ENCODE data around the gene MAGI2.

MAGI2 gene

GRCh38 chr7:78742694-78743093 is 710.8 kb downstream of the MAGI2 start:
- DNase-seq (ENCODE audit: low read depth in 2 of 2), result no peak

GRCh38 chr7:78736548-78736947 is 716.9 kb downstream of the MAGI2 start:
- DNase-seq (ENCODE audit: low read depth in 2 of 2), result no peak

GRCh38 chr7:78734626-78735025 is 718.8 kb downstream of the MAGI2 start:
- DNase-seq (ENCODE audit: low read depth in 2 of 2), result no peak

GRCh38 chr7:78720066-78720465 is 733.4 kb downstream of the MAGI2 start:
- no peak for DNase-seq (ENCODE audit: low read depth in 2 of 2)

DNA sequence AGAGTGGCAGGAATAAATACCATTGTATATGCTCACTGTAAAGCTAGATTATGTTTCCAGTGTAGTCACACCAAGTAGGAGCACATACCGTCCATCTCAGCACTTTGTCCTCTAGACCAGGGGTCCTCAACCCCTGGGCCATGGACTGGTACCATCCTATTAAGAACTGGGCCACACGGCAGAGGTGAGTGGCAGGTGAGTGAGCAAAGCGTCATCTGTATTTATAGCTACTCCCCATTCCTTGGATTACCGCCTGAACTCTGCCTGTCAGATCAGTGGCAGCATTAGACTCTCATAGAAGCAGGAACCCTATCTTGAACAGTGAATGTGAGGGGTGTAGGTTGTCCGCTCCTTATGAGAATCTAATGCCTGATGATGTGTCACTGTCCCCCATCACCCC is 735.3 kb downstream of the MAGI2 start:
- no peak for DNase-seq (ENCODE audit: low read depth in 2 of 2)

- DNase-seq (ENCODE audit: low read depth in 2 of 2), result no peak
Measured at GRCh38 chr7:78716876-78717275, 736.6 kb downstream of the MAGI2 start.

DNA sequence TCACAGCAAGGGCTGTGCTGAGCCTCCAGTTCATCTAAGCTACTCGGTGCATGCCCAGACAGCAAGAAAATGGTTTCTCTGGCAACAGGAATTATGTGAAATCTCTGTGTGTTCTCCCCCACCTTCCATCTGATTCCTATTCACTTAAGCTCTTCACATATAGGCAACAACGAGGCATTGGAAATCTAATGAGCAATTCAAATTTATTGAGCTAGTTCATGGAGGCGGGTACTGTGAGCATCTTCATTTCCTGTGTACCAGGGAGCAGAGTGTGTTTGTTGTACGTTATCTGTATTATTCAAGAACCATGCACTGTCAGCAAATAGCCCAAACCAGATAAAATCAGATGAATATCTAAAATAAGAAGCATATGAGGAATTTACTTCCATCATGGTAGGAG is 739.1 kb downstream of the MAGI2 start:
- DNase-seq (ENCODE audit: low read depth in 2 of 2), result no peak

DNA sequence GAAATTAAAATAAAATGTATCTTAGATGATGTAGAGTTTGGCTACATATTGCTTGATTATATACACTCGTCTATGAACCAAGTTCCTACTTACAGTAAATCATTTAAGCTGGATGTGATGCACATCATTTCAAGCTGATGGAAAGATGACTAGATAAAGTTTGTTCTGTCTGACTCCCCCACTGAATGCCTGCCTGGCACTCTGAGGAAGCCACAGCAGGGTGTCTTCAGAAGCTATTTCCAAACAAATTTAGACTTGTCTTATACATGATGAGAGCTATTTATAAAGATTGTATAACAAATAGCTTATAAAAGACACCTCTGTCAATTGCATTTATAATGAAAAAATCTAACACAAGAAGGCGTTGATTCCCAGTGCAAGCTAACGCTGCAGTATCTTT is 741.4 kb downstream of the MAGI2 start:
- no peak for DNase-seq (ENCODE audit: low read depth in 2 of 2)

GRCh38 chr7:78709658-78710057 is 743.8 kb downstream of the MAGI2 start:
- no peak for DNase-seq (ENCODE audit: low read depth in 2 of 2)

- DNase-seq (ENCODE audit: low read depth in 2 of 2), result no peak
Measured at GRCh38 chr7:78704504-78704903, 749.0 kb downstream of the MAGI2 start.

GRCh38 chr7:78703391-78703790 is 750.1 kb downstream of the MAGI2 start:
- DNase-seq (ENCODE audit: low read depth in 2 of 2), result no peak

- DNase-seq (ENCODE audit: low read depth in 2 of 2), result no peak
Measured at GRCh38 chr7:78702770-78703169, 750.7 kb downstream of the MAGI2 start.

- no peak for DNase-seq (ENCODE audit: low read depth in 2 of 2)
Measured at GRCh38 chr7:78695826-78696225, 757.6 kb downstream of the MAGI2 start.

GRCh38 chr7:78691584-78691983 is 761.9 kb downstream of the MAGI2 start:
- no peak for DNase-seq (ENCODE audit: low read depth in 2 of 2)

- DNase-seq (ENCODE audit: low read depth in 2 of 2), result no peak
Measured at GRCh38 chr7:78690174-78690573, 763.3 kb downstream of the MAGI2 start.

GRCh38 chr7:78688376-78688775 is 765.1 kb downstream of the MAGI2 start:
- no peak for DNase-seq (ENCODE audit: low read depth in 2 of 2)

DNA sequence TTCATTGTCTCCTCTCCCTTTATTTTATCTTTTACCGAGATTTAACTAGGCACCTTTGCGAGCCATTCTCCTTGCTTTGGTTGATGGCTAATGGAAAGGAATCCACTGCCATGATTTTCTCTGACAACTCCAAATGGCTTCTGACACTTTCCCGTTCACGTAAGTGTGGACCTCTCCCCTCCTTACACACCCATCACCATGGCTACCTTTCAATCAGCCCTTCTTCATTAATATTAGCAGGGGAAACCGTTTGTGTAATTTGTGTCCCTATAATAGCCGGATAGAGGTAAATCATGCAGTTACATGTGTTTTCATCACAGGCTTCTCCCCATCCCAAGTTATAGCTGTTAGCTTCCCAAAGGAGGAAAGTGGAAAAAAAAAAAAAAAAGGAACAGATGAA is 767.3 kb downstream of the MAGI2 start:
- no peak for DNase-seq (ENCODE audit: low read depth in 2 of 2)

DNA sequence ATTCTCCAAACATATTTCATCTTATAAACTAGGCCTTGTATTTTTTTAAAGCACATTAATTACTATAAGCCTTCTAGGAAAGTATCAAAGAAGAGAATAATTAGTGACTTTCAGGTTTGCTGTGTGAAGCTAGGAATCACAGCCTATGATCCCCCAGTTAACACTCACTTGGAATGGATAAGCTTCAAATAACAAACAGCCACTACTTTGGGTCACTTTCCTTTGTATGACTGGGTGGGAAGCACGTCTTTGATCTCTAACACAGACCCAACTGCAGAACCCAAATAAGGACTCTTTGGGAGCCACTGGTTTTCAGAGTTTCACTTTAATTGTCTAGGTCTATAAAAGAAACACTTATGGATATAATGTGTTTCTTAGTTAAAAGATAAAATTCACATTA is 769.3 kb downstream of the MAGI2 start:
- DNase-seq (ENCODE audit: low read depth in 2 of 2), result no peak

- no peak for DNase-seq (ENCODE audit: low read depth in 2 of 2)
Measured at GRCh38 chr7:78683566-78683965, 769.9 kb downstream of the MAGI2 start.

- DNase-seq (ENCODE audit: low read depth in 2 of 2), result no peak
Measured at GRCh38 chr7:78679112-78679876, 774.2 kb downstream of the MAGI2 start.

DNA sequence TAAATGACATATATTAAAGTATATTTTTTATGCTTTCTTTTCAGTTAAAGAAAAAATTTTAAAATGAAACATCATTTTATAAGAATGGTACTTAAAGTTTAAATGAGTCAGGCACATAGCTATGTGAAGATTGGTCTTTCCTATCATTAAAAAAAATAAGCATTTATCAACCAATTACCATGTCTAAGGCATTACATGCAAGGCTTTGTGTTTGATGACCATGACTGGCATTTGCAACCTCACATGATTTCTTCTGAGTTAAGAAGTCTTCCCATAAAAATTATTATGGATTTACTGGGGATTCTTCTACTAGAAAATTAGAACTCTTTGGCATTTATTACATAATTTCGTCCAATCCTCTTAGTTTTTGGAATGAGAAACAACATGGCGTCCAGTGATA is 776.1 kb downstream of the MAGI2 start:
- DNase-seq (ENCODE audit: low read depth in 2 of 2), result no peak

GRCh38 chr7:78675511-78675910 is 778.0 kb downstream of the MAGI2 start:
- no peak for DNase-seq (ENCODE audit: low read depth in 2 of 2)

DNA sequence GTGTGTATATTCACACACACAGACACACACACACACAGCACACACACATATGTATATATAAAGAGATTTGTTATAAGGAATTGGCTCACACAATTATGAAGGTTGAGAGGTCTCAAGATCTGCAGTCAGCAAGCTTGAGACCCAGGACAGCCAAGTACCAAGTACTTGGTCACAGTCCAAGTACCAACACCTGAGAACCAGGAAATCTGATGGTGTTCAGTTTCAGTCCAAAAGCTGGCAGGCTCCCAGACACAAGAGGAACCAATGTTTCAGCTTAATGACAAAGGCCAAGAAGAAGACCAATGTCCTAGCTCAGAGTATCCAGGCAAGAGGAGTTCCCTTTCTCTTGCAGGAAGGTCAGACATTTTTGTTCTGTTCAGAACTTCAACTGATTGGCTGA is 780.2 kb downstream of the MAGI2 start:
- DNase-seq (ENCODE audit: low read depth in 2 of 2), result no peak

DNA sequence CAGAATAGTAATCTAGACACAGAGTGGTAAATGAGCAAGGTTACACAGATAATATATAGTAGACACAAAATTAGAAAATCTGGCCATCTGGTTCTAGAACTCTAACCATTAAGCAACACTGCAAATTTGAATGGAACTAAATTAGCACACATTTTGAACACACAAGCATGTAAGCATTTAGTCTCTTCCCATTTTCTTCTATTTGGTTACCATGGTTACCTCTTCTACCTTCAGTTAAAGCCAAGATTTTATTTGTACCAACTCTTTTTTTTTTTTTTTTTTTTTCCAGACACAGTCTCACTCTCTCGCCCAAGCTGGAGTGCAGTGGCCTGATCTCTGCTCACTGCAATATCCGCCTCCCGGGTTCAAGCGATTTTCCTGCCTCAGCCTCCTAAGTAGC is 790.5 kb downstream of the MAGI2 start:
- DNase-seq (ENCODE audit: low read depth in 2 of 2), result no peak

Measured in activated CD8-positive, alpha-beta memory T cell treated with anti-CD3 and anti-CD28 coated beads for 4 hours (primary cell).